ENCODE measurements around the gene RHOT2.

RHOT2 gene

GRCh38 chr16:716768-717325 lies 48.9 kb downstream of the RHOT2 start:
- no peak for DNase-seq

DNA sequence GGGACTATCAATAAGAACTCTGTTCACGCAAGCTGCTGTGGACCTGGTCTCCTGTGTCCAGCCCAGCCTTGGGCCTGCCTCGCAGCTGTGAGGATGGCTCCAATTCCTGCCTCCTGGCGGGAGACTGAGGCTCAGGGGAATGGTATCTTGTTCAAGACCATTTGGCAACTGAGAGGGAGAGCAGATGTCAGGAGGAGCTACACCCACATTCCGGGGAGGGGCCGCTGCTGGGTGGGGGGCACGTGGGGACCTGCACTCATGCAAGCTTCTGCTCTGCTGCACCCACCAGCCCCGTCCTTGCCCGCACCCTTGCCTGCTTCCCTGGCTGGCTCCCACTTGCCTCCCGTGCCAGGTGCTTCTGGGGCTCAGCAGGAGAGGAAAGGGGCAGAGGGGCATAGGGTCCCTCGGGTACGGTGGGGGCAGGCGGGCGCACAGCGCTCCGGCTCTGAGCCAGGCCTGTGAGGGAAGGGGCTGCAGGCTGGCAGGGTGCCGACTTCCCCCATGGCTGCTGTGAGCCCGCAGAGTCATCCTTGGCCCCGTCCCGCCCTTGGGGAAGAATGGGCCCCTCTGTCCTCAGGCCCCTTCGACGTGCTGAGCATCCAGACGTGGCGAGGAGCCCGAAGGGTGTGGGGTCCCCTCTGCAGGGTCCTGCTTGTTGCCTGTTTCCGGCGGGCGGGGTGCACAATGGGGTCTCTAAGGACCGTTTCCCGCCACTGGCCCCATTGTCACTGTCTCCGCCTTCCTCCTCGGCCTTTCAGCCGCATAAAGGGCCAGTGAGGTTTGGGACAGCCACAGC lies 49.7 kb downstream of the RHOT2 start:
- DNase-seq, result no peak

GRCh38 chr16:718389-718788 lies 50.5 kb downstream of the RHOT2 start:
- no peak for DNase-seq

DNA sequence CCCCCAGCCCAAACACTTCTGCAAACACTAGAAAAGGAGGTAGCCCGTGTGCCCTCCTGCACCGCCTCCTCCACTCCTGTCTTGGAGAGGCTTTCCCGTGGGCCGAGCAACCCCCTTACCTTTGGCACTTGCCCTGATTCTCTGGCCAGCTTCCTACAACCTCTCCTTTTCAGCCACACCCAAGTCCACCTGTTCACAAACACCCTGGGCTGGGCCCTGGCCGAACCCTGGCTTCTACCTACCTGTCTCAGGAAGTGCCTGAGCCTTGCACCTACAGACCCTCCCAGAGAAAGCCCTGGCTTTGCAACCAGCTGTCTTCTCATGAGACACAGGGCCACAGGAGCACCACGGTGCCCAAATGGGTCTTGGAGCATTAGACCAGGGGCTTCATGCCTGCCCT lies 51.0 kb downstream of the RHOT2 start:
- no peak for DNase-seq

- DNase-seq, result no peak
These were observed 52.0 kb downstream of the RHOT2 start for GRCh38 chr16:719815-720446.

DNA sequence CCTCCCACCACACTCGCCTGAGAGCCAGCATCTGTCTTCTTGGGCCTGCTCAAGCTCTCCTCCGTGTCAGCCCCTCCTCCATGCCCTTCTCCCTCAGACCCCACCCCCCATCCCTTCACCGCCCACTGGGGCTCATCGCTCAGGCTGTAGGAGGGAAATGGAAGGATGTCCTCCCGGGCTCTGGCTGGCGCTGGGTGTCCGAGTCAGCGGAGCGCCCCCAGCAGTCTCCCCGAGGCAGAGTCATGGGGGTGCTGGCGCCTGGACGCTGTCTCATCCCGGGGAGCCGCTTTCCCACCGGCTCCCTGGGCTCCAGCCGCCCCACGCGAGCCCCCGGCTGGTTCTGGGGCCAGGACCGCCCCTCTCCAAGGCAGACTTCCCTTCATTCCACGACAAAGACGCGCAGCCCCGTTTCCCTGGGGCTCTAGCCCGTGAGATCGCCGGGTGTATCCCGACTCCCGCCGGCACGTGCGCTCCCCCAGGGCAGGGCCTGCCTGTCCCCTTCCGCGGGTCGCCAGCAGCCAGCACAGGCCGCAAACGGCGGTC lies 52.6 kb downstream of the RHOT2 start:
- peak; percentile 57 for DNase-seq

DNA sequence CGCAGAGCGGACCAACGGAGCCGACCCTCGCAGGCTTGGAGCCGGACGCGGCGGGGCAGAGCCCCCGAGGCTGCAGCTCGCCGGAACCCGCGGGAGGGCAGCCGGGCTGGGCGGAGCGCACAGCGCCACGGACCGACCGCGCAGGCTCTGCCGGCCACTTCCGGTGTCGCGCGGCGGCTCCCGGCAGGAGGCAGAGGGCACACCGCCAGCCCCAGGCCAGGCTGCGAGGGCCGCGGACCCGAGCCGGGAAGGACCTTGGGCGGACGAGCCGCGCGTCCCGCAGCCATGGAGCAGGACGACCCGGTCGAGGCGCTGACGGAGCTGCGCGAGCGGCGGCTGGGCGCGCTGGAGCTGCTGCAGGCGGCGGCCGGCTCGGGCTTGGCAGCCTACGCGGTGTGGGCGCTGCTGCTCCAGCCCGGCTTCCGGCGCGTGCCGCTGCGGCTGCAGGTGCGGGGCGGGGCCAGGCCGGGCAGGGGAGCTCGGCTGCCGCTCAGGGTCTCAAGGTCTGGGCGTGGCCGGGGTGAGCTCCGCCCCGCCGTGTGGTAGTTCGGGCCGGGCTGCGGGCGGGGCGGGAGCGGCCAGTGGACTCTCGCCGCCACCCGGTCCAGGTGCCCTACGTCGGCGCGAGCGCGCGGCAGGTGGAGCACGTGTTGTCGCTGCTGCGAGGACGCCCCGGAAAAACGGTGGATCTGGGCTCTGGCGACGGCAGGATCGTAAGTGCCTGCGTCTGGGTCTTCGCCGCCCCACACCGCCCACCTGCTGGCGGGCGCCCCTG lies 53.2 kb downstream of the RHOT2 start, which contains the start of gene ANTKMT:
Gene ANTKMT, plus strand, starts transcription at position 157 of the 775 bp plus-strand sequence. Its CDS starts 129 bp downstream, at position 286.
- peak; percentile 78 for DNase-seq

DNA sequence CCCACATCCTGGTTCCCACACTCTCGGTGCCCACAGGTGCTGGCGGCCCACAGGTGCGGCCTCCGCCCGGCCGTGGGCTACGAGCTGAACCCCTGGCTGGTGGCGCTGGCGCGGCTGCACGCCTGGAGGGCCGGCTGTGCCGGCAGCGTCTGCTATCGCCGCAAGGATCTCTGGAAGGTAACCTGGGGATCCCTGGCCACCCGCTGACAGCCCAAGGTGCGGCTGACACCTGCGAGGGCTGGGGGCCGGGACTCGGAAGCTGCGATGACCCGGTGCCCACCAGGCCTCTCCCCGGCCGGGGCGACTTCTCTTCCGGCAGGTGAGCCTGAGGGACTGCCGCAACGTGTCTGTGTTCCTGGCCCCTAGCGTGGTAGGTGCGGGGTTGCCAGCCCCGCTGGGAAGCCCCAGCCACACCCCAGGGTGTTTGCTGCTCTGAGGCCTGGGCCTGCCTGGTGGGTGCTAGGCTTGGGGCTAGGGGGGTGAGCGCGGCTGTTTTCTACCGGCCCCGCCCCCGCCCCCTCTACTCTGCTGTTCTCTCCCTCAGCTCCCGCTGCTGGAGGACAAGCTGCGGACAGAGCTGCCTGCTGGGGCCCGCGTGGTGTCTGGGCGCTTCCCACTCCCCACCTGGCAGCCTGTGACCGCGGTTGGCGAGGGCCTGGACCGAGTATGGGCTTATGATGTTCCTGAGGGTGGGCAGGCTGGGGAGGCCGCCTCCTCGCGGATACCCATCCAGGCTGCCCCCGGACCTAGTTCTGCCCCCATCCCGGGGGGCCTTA lies 54.0 kb downstream of the RHOT2 start:
- no peak for DNase-seq

DNA sequence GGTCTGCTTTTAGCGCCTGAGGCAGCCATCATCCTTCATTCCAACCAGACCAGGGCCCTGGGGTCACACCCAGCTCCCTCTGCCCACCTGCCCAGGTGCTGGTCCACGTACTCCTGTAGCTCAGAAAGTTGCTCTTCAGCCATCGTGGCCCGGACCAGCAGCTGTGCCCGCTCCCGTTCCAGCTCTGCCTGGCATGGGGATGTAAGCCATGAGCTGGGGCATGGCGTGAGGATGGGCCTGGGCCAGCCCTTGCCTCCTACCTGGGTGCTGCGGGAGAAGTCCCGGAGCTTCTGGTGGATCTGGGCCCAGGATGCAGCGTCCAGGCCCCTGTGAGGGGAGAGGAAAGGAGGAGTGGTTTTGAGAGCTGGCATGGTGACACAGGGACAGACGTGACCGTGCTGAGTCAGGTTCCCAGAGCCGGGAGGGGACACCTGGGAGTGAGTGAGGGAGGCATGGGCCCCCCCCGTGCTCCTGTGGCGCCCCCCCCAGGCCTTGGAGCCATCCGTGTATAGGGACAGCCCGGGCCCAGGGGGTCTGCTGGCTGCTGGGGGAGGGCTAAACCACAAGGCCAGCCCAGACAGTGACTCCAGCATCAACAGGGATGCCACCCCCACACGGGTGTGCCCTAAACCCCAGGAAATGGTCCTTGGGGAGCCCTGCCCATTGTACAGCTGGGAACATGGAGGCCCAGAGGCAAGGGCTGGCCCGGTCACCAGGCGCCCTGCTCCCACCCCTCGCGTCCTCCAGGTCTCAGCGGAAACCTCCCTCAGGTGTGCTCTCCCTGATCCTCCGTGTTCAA lies 55.1 kb downstream of the RHOT2 start:
- no peak for DNase-seq

GRCh38 chr16:723695-724094 lies 55.8 kb downstream of the RHOT2 start:
- DNase-seq, result no peak
